Femur (tissue), 1 donor: Measurements from ENCODE around the gene KCNQ1.
"Not testable (repeated sequence)": the region's sequence is repeated elsewhere in the genome, so short reads cannot be mapped to it uniquely, and the experiment has no call there.

Experiments
- DNase-seq: peaks from one replicate; pipeline ENCODE4 v3.0.0-alpha.2; 2017

Gene KCNQ1

GRCh38 chr11:2477936-2478335 is 33.1 kb downstream of the KCNQ1 start:
- no peak for DNase-seq

- DNase-seq, result not testable (repeated sequence)
Observed at GRCh38 chr11:2480067-2480873, 35.5 kb downstream of the KCNQ1 start.

DNA sequence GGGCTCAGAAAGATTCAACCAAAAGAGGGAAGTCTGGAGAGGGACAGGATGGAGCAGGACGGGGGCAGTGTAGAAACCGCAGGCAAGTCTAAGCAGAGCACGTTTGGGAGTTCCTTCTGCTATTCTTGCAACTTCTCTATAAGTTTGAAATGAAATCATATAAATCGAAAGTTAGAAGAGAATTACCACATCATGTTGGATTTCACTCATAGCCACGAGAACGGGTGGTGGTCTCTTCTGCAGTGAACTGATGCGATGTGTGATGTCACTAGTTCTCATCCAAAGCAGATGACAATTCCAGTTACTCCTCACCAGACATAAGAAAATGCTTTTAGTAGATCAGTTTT is 36.0 kb downstream of the KCNQ1 start:
- DNase-seq, result no peak

GRCh38 chr11:2481253-2481652 is 36.4 kb downstream of the KCNQ1 start:
- no peak for DNase-seq

GRCh38 chr11:2482204-2482603 is 37.4 kb downstream of the KCNQ1 start:
- no peak for DNase-seq

GRCh38 chr11:2482745-2483144 is 37.9 kb downstream of the KCNQ1 start:
- DNase-seq, result no peak

DNA sequence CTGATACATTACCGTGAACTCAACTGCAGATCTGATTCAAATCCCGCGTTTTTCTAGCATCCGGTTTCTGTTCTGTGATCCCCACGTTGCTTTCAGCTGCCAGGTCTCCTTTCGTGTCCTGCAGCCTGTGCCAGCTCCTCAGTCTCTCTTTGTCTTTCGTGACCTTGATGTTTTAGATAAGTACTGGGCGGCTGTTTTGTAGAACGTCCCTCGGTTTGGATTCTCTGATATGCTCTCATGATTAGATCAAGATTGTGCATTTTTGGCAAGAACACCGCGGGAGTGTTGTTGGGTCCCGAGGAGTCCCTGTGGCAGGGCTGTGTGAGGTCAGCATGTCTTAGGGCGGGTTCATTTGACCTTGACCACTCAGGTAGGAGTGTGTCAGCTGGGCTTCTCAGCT is 38.6 kb downstream of the KCNQ1 start:
- DNase-seq, result no peak

DNA sequence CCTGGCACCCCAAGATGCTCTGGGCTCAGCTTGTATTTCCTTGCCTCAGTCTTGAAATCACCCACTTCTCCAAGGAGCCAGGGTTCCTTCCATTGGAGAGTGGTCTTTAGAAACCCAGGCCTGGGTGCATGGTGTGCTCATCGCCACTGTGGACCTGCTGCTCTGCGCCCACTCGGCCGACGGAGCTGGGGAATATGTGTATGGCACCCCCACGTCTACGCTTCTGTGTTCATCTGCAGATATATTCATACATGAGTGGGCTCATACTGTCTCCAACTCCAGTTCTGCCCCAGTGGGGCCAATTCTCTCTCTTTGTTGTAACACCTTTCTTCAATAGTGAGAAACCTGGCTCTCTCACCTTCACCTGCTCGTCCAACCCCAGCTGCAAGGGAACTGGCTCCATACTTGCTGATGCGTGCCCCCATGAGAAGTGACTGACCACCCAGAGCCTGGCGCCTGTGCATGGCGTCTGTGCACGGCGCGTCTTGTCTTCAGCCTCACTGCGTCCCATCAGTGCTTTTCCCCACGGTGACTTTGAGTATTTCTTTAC is 39.8 kb downstream of the KCNQ1 start:
- no peak for DNase-seq

- no peak for DNase-seq
Observed at GRCh38 chr11:2488004-2488403, 43.2 kb downstream of the KCNQ1 start.

DNA sequence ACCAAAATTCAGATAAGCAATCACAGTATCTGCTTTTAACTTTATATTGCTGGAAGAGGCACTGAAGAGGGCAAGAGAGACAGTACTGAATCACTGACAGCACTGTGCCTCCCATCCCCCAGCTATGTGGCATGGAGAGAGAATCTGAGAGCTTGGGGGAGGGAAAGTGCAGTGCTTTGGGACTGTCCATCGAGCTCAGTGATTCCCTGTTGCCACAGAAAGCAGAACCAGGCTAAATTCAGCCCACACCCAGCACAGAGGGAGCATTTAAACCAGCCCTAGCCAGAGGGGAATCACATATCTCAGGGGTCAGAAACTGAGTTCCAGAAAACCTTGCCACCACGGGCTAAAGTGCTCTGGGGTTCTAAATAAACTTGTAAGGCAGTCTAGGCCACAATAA is 44.3 kb downstream of the KCNQ1 start:
- no peak for DNase-seq

GRCh38 chr11:2497951-2498350 is 53.1 kb downstream of the KCNQ1 start:
- not testable (repeated sequence) for DNase-seq

DNA sequence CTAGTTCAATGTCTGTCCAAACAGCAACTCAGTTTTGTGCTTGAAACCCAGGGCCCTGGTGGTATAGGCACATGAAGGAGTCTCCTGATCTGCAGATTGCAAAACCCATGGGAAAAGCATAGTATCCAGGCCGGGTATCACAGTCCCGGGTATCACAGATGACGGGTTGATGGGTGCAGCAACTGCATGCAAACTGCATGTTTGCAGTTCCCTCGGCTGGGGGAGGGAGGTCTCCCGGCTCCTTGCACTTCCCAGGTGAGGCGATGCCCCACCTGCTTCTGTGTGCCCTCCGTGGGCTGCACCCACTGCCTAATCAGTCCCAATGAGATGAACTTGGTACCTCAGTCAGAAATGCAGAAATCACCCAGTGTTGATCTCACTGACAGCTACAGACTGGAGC is 53.9 kb downstream of the KCNQ1 start:
- no peak for DNase-seq

GRCh38 chr11:2507212-2507901 is 62.5 kb downstream of the KCNQ1 start:
- DNase-seq, result no peak

DNA sequence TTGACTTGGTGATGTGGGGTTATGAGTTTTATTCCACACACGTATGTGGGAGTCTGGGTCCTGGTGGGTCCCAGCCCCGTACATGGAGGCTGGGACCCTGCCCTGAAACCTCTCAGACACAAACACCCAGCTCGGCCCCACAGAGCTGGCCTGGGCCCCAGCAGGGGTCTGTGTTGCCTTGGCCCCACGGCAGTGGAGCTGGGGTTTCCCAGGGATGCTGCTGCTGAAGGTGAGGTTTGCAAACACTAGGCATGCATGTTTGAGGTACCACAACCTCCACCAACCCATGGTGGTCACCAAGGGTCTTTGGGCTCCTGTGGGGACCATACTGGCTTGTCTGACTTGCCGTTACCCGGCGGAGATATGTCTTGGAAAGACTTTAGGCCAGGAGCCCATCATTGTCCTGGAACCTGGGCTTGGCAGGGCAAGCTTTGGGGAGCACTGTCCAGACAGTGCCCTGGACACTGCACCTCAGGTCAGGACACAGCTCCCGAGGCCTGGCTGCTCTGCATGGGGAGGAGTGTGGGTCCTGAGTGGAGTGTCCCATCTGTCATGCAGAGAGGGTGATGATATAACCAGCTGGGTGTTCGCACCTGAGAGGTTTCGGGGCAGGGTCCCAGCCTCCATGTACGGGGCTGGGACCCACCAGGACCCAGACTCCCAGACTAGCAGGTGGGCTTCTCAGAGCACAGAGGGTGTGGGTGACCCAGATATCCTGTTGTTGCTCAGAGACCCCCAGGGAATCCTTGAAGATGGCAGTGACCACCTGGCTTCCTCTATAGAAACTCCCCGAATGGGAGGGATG is 63.3 kb downstream of the KCNQ1 start:
- no peak for DNase-seq

GRCh38 chr11:2508793-2509192 is 64.0 kb downstream of the KCNQ1 start:
- no peak for DNase-seq

DNA sequence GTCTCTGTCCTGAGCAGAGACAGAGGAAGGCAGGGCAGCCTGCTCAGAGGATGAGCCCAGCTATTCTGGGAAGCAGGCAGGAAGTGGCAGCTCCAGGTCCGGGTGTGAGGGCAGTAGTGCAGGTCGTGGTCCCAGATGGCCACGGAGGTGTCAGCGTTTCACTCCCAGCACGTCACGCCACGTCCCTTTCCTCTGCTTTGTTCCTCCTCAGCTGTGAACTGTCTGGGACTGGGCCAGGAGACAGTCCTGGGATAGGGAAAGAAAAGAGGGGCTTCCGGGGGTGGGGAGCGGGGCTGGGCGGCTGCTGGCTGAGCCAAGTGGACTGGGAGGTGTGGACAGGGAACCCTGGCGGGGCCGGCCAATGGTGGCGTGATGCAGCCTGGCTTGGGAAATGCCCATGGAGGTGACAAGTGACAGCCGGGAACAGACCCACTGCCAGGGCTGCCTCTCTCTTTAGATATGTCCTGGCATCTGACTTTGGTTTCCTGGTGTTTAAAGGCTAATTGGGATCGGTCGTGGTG is 64.7 kb downstream of the KCNQ1 start:
- DNase-seq, result no peak

GRCh38 chr11:2510626-2511402 is 66.0 kb downstream of the KCNQ1 start:
- peak; percentile 32 for DNase-seq

- DNase-seq, result peak; percentile 25
Observed at GRCh38 chr11:2511421-2512369, 66.9 kb downstream of the KCNQ1 start.

- no peak for DNase-seq
Observed at GRCh38 chr11:2512431-2513407, 67.9 kb downstream of the KCNQ1 start.

DNA sequence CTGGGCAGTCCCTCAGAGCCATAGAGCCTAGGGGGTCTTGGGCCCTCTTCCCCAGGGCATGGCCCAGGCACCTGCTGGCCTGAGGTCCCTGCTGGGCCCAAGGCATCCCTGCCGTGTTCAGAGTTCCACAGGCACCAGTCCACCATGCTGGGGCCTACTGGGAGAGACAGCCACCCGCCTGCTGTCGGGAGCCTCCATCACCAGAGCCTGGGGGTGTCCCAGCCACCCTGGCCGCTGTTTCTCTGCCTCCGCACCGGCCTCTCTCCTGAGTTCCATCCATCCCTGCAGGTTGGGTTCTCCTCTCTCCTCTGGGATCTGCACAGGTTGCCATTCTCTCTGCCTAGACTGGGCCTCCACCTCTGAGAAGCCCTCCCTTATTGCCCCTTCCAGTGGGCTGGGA is 68.6 kb downstream of the KCNQ1 start:
- no peak for DNase-seq
